Trophoblast cell (in vitro differentiated cells and primary cell): ENCODE results near the gene GSTM3.
"Not testable (repeated sequence)": the region's sequence is repeated elsewhere in the genome, so short reads cannot be mapped to it uniquely, and the experiment has no call there.

Experiments
- DNase-seq, 2 donors: peaks; one replicate each; pipeline ENCODE4 v3.0.0-alpha.2; 2016
- H2AFZ ChIP-seq: 2 replicates; pipeline ENCODE4 v1.6.1; 2013; ENCODE audit warnings: low read length, moderate library complexity, mild to moderate bottlenecking; ENCODE audit not compliant: insufficient read depth, poor library complexity
- H2AK5ac ChIP-seq: 2 replicates; pipeline ENCODE4 v1.6.1; 2013; ENCODE audit warnings: mild to moderate bottlenecking, low read length
- H2BK120ac ChIP-seq: 2 replicates; pipeline ENCODE4 v1.6.1; 2013; ENCODE audit warnings: low read length, mild to moderate bottlenecking, moderate library complexity; ENCODE audit not compliant: insufficient read depth, poor library complexity
- H2BK12ac ChIP-seq: 2 replicates; pipeline ENCODE4 v1.6.1; 2013; ENCODE audit warnings: mild to moderate bottlenecking, low read length, moderate library complexity
- H2BK5ac ChIP-seq: 2 replicates; pipeline ENCODE4 v1.6.1; 2013; ENCODE audit warnings: low read length, low read depth, moderate library complexity, mild to moderate bottlenecking; ENCODE audit not compliant: poor library complexity
- H3K14ac ChIP-seq: 2 replicates; pipeline ENCODE4 v1.6.1; 2013; ENCODE audit warnings: mild to moderate bottlenecking, low read length
- H3K18ac ChIP-seq: 2 replicates; pipeline ENCODE4 v1.6.1; 2013; ENCODE audit warnings: mild to moderate bottlenecking, low read length
- H3K23ac ChIP-seq: 2 replicates; pipeline ENCODE4 v1.6.1; 2013; ENCODE audit warnings: low read length
- H3K27ac ChIP-seq: 2 replicates; pipeline ENCODE4 v1.5.1; 2013; ENCODE audit warnings: low read depth, mild to moderate bottlenecking, inconsistent platforms, low read length, moderate library complexity
- H3K27me3 ChIP-seq: 2 replicates; pipeline ENCODE4 v1.6.1; 2013; ENCODE audit warnings: inconsistent platforms, mild to moderate bottlenecking, low read length, moderate library complexity; ENCODE audit not compliant: insufficient read depth
- H3K36me3 ChIP-seq, 2 experiments: 1 replicate in 1 of 2; 2 replicates in 1 of 2; pipeline ENCODE4 v1.6.1; 2013; ENCODE audit warnings: low read length in 2 of 2, mild to moderate bottlenecking in 2 of 2, moderate library complexity in 1 of 2; ENCODE audit not compliant: insufficient read depth in 2 of 2, control insufficient read depth in 1 of 2
- H3K4ac ChIP-seq: 2 replicates; pipeline ENCODE4 v1.6.1; 2013; ENCODE audit warnings: low read depth, mild to moderate bottlenecking, low read length, moderate library complexity
- H3K4me1 ChIP-seq, 2 experiments: 1 replicate in 1 of 2; 2 replicates in 1 of 2; pipeline ENCODE4 v1.6.1; 2013; ENCODE audit warnings: low read length in 2 of 2, mild to moderate bottlenecking in 2 of 2, moderate library complexity in 1 of 2; ENCODE audit not compliant: insufficient read depth in 2 of 2, control insufficient read depth in 1 of 2
- H3K4me2 ChIP-seq: 2 replicates; pipeline ENCODE4 v1.6.1; 2013; ENCODE audit warnings: inconsistent platforms, mild to moderate bottlenecking, low read length, moderate library complexity
- H3K4me3 ChIP-seq: 2 replicates; pipeline ENCODE4 v1.5.1; 2013; ENCODE audit warnings: mild to moderate bottlenecking, low read depth, low read length, inconsistent platforms
- H3K79me1 ChIP-seq: one replicate; pipeline ENCODE4 v1.6.1; 2013; ENCODE audit warnings: low read length
- H3K79me2 ChIP-seq: 2 replicates; pipeline ENCODE4 v1.6.1; 2013; ENCODE audit warnings: low read length, mild to moderate bottlenecking; ENCODE audit not compliant: control insufficient read depth, insufficient read depth, poor library complexity
- H3K9ac ChIP-seq: 2 replicates; pipeline ENCODE4 v1.6.1; 2013; ENCODE audit warnings: mild to moderate bottlenecking, low read length
- H3K9me3 ChIP-seq: 2 replicates; pipeline ENCODE4 v1.6.1; 2013; ENCODE audit warnings: low read depth, mild to moderate bottlenecking, control low read depth, inconsistent platforms, low read length; ENCODE audit not compliant: insufficient read depth
- H4K12ac ChIP-seq: 2 replicates; pipeline ENCODE4 v1.6.1; 2013; ENCODE audit warnings: low read depth, mild to moderate bottlenecking, low read length, moderate library complexity
- H4K8ac ChIP-seq: 2 replicates; pipeline ENCODE4 v1.6.1; 2013; ENCODE audit warnings: low read depth, mild to moderate bottlenecking, low read length, moderate library complexity
- H4K91ac ChIP-seq: one replicate; pipeline ENCODE4 v1.6.1; 2013; ENCODE audit warnings: low read depth, mild to moderate bottlenecking, low read length, moderate library complexity
- WGBS: extraction: QIAGEN DNeasy Blood & Tissue Kit; methylation state at CpG from one replicate; pipeline ENCODE4 v1.1.7; 2013; ENCODE audit warnings: missing lambda C conversion rate; ENCODE audit not compliant: insufficient read length, insufficient coverage; ENCODE audit errors: extremely low coverage; 5-methylcytosine and 5-hydroxymethylcytosine counted together

The GSTM3 gene

DNA sequence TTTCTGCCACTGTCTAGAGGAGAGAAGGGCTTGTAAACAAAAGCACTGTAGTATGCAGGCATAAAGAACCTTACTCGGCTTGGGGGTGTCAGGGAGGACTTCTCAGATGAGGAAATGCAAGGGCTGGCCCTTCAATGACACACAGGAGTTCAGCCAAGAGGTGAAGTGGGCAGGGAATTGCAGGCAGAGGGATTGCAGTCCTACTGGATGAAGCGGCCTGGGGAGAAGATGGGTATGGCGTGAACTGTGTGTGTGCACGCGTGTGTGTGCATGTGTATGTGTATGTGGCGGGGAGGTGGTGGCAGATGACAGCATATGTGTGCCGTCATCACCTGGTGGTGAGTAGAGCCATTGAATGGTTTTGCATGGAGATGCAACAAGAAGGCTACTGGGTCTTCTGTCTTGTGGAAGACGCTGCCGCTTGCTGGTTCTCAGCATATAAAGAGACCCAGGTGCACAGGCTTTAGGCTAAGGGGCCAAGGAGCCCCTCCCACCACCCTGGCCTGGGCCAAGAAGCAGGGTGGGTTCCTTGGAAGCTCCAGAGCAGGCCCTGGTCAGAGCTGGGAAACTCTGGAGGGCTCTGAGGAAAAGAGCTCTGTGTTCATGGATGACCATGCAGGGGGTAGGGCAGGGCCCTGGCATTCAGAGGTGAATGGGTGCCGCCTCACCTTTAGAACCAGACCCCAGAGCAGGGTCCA lies 26.9 kb upstream of the GSTM3 start:
- Histone ChIP-seq H3K27me3 (no peaks in the 10 kb centered on the region), H3K36me3 (no peaks in the 10 kb centered on the region), H4K91ac (no peak overlapping the region), H2BK5ac (no peak overlapping the region), H3K9ac (no peak overlapping the region), H3K27ac (no peak overlapping the region), H3K14ac (no peak overlapping the region), H3K4ac (no peak overlapping the region), H3K4me1 (peaks cover 3 to 4% of the 10 kb centered on the region in 2 experiments), H2BK12ac (no peak overlapping the region), H3K4me3 (no peak overlapping the region), H4K8ac (no peak overlapping the region), H3K79me1 (no peaks in the 10 kb centered on the region), H3K4me2 (no peak overlapping the region), H2AFZ (no peak overlapping the region), H3K18ac (no peak overlapping the region), H4K12ac (no peak overlapping the region), H3K23ac (no peak overlapping the region), H3K79me2 (no peaks in the 10 kb centered on the region), H3K9me3 (no peaks in the 10 kb centered on the region), H2BK120ac (no peak overlapping the region), H2AK5ac (no peak overlapping the region)
- no peak for DNase-seq
- no CpG with 5 or more reads among the region's 10 CpGs for WGBS

GRCh38 chr1:109766991-109767636 lies 26.3 kb upstream of the GSTM3 start:
- H2BK12ac ChIP-seq, H4K8ac ChIP-seq, H3K4me3 ChIP-seq, H3K27me3 ChIP-seq, H3K36me3 ChIP-seq, H4K91ac ChIP-seq, H2AK5ac ChIP-seq, H3K4me1 ChIP-seq, H3K9ac ChIP-seq, H3K18ac ChIP-seq, H4K12ac ChIP-seq, DNase-seq, H2AFZ ChIP-seq, H3K14ac ChIP-seq, H3K4me2 ChIP-seq, H3K79me1 ChIP-seq, H2BK5ac ChIP-seq, H3K9me3 ChIP-seq, H2BK120ac ChIP-seq, H3K79me2 ChIP-seq, H3K27ac ChIP-seq, H3K23ac ChIP-seq, H3K4ac ChIP-seq: not testable (repeated sequence)
- WGBS: no CpG with 5 or more reads among the region's 17 CpGs

DNA sequence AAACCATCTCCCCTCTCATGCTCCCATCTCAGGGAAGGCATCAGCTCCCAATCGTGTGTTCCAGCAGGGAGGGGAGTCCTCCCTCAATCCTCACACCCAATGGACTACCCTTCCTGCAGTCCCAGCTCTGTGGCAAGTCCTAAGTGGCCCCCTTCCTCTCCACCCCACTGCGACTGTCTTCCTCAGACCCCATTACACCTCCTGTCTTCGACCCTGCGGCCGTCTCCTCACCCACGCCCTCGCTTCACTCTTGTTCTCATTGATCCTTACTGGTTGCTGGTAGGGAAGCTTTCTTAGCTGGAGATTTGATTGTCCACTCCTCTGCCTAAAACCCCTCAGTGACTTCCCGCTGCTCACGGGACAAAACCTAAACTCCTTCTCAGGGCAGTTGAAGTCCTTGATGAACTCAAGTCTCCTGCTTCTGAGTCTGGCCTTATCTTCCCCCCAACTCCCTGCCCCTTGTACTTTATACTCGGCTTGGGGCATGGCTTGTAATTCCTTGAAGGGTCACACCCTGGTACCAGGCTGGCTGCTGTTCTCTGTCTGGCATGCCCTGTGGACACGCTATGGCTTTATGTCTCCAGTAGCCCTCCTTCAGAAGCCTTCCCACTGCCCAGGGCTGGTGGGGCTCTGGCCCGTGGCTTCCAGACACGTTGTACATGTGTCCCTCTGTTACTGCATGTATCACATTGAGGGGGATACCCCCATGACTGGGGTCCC lies 25.2 kb upstream of the GSTM3 start:
- Histone ChIP-seq H3K4me2 (no peak overlapping the region), H2BK12ac (no peak overlapping the region), H3K27ac (no peak overlapping the region), H3K18ac (no peak overlapping the region), H3K23ac (no peak overlapping the region), H3K4me1 (peaks cover 13% of the 10 kb centered on the region in 2 experiments), H3K14ac (no peak overlapping the region), H3K79me2 (no peaks in the 10 kb centered on the region), H4K91ac (no peak overlapping the region), H2AFZ (no peak overlapping the region), H3K9me3 (no peaks in the 10 kb centered on the region), H3K4ac (no peak overlapping the region), H4K12ac (no peak overlapping the region), H3K27me3 (no peaks in the 10 kb centered on the region), H2BK5ac (no peak overlapping the region), H3K4me3 (no peak overlapping the region), H3K79me1 (peaks cover 5% of the 10 kb centered on the region), H2AK5ac (no peak overlapping the region), H3K9ac (no peak overlapping the region), H4K8ac (no peak overlapping the region), H2BK120ac (no peak overlapping the region), H3K36me3 (no peaks in the 10 kb centered on the region)
- no peak for DNase-seq
- WGBS: no CpG with 5 or more reads among the region's 13 CpGs

- H3K4me2 ChIP-seq: no peak overlapping the region
- no peaks in the 10 kb centered on the region for H3K9me3 ChIP-seq
- no peak overlapping the region for H3K23ac ChIP-seq
- no peak overlapping the region for H3K18ac ChIP-seq
- WGBS: no CpG with 5 or more reads among the region's 4 CpGs
- no peaks in the 10 kb centered on the region for H3K79me2 ChIP-seq
- H3K4me1 ChIP-seq: peaks cover 19% of the 10 kb centered on the region in 2 experiments
- H3K27ac ChIP-seq: no peak overlapping the region
- H4K91ac ChIP-seq: no peak overlapping the region
- no peak overlapping the region for H2AFZ ChIP-seq
- no peak overlapping the region for H3K4me3 ChIP-seq
- no peak overlapping the region for H3K4ac ChIP-seq
- no peak overlapping the region for H2AK5ac ChIP-seq
- DNase-seq: no peak
- H3K79me1 ChIP-seq: peaks cover 5% of the 10 kb centered on the region
- H2BK120ac ChIP-seq: no peak overlapping the region
- no peak overlapping the region for H2BK12ac ChIP-seq
- no peaks in the 10 kb centered on the region for H3K27me3 ChIP-seq
- no peak overlapping the region for H4K12ac ChIP-seq
- no peak overlapping the region for H2BK5ac ChIP-seq
- no peak overlapping the region for H4K8ac ChIP-seq
- no peak overlapping the region for H3K14ac ChIP-seq
- H3K36me3 ChIP-seq: no peaks in the 10 kb centered on the region
- H3K9ac ChIP-seq: no peak overlapping the region
Observed at GRCh38 chr1:109765483-109765815, 24.6 kb upstream of the GSTM3 start.
